ENCODE results near the gene MID1. TPM values are rescaled to one million over a fixed set of nuclear protein-coding genes. Genes with fewer than 3 reads are reported as not detected.

Gene MID1
- total RNA-seq, 1 donor from 2014 or later: 48.1 TPM

- Mint-ChIP-seq H3K27me3 (ENCODE audit: low read depth) (no peaks in the 10 kb centered on the region), H3K4me3 (no peak overlapping the region), H3K27ac (ENCODE audit: unreplicated experiment) (no peak overlapping the region), H3K36me3 (ENCODE audit: low read depth) (no peaks in the 10 kb centered on the region), H3K4me1 (no peaks in the 10 kb centered on the region), H3K9me3 (peaks cover 8% of the 10 kb centered on the region)
- no peak for DNase-seq (ENCODE audit: low read depth, low spot score)
- TF ChIP-seq CTCF (conservative IDR thresholded peaks at IDR 0.05): no peak
Measured at GRCh38 chrX:10399043-10399741, 221.2 kb downstream of the MID1 start.

- no peaks in the 10 kb centered on the region for H3K27me3 Mint-ChIP-seq (ENCODE audit: low read depth)
- H3K4me3 Mint-ChIP-seq: no peak overlapping the region
- H3K9me3 Mint-ChIP-seq: peaks cover 8% of the 10 kb centered on the region
- H3K4me1 Mint-ChIP-seq: no peaks in the 10 kb centered on the region
- TF ChIP-seq CTCF (conservative IDR thresholded peaks at IDR 0.05): no peak
- H3K27ac Mint-ChIP-seq (ENCODE audit: unreplicated experiment): no peak overlapping the region
- H3K36me3 Mint-ChIP-seq (ENCODE audit: low read depth): no peaks in the 10 kb centered on the region
- no peak for DNase-seq (ENCODE audit: low read depth, low spot score)
Measured at GRCh38 chrX:10398215-10398614, 222.2 kb downstream of the MID1 start.

GRCh38 chrX:10397349-10397748, 223.0 kb downstream of the MID1 start:
- no peaks in the 10 kb centered on the region for H3K27me3 Mint-ChIP-seq (ENCODE audit: low read depth)
- H3K4me1 Mint-ChIP-seq: no peaks in the 10 kb centered on the region
- TF ChIP-seq CTCF (conservative IDR thresholded peaks at IDR 0.05): no peak
- H3K27ac Mint-ChIP-seq (ENCODE audit: unreplicated experiment): no peak overlapping the region
- no peak overlapping the region for H3K4me3 Mint-ChIP-seq
- no peak for DNase-seq (ENCODE audit: low read depth, low spot score)
- H3K36me3 Mint-ChIP-seq (ENCODE audit: low read depth): no peaks in the 10 kb centered on the region
- H3K9me3 Mint-ChIP-seq: peaks cover 8% of the 10 kb centered on the region

- Mint-ChIP-seq H3K4me1 (peaks cover 8% of the 10 kb centered on the region), H3K4me3 (no peak overlapping the region), H3K27ac (ENCODE audit: unreplicated experiment) (no peak overlapping the region), H3K27me3 (ENCODE audit: low read depth) (no peaks in the 10 kb centered on the region), H3K36me3 (ENCODE audit: low read depth) (no peaks in the 10 kb centered on the region), H3K9me3 (peaks cover 6% of the 10 kb centered on the region)
- no peak for TF ChIP-seq CTCF (conservative IDR thresholded peaks at IDR 0.05)
- no peak for DNase-seq (ENCODE audit: low read depth, low spot score)
Measured at GRCh38 chrX:10395643-10396042, 224.7 kb downstream of the MID1 start.

Measured in neural crest cell (in vitro differentiated cells).